Measurements from ENCODE around the gene MYO10. TPM values are rescaled to one million over a fixed set of nuclear protein-coding genes. Genes with fewer than 3 reads are reported as not detected.

MYO10 gene
- total and polyA plus RNA-seq, 2 of the 8 experiments (the other 6 are each of a cell fraction or from before 2014, with no cell fraction given), result 21.5 to 107 TPM

GRCh38 chr5:16673241-16674201 lies 262.6 kb downstream of the MYO10 start:
- no peak overlapping the region for H2BK12ac ChIP-seq (ENCODE audit: low read depth, low read length)
- ChIA-PET CTCF (ENCODE audit: partially characterized antibody) (interaction anchor here (0.6 to 6.5 kb wide), 7 partner anchors 11 to 411 kb away, joined by 3 to 51 read pairs (median 3); no protein-coding TSS in a partner anchor), POLR2A (ENCODE audit: partially characterized antibody) (interaction anchor here (1.4 kb wide), 1 partner anchor 18 kb away, joined by 4 read pairs; no protein-coding TSS in a partner anchor)
- no peak overlapping the region for H3K4me2 ChIP-seq (ENCODE audit: insufficient read depth in 1 of 2, low read depth in 2 of 2, low read length in 2 of 2)
- TF ChIP-seq GABPA (IDR thresholded peaks at IDR 0.05; ENCODE audit: borderline replicate concordance, insufficient read depth, low read length) (no peak), RFX5 (IDR thresholded peaks at IDR 0.05; ENCODE audit: borderline replicate concordance, low read depth, low read length) (no peak), TAF1 (IDR thresholded peaks at IDR 0.05; ENCODE audit: low read depth, low read length) (no peak)
- H3K27me3 ChIP-seq (replicated peaks in 1 of 4; ENCODE audit: control insufficient read depth in 3 of 4, extremely low read depth in 1 of 4, insufficient read depth in 3 of 4, low read length in 3 of 4), result no peaks in the 10 kb centered on the region
- H3K79me2 ChIP-seq (ENCODE audit: control insufficient read depth in 1 of 2, insufficient read depth in 2 of 2, low read length in 2 of 2), result no peaks in the 10 kb centered on the region; a peak in 1 of 4 replicates
- H3K4me1 ChIP-seq (replicated peaks in 1 of 4; ENCODE audit: control insufficient read depth in 3 of 4, insufficient read depth in 4 of 4, low read length in 3 of 4), result no peaks in the 10 kb centered on the region
- FAIRE-seq (no peak), DNase-seq (ENCODE audit: low read depth in 1 of 2, low spot score in 2 of 2) (no peak)
- H3K4me3 ChIP-seq (ENCODE audit: extremely low read depth in 1 of 4, insufficient read depth in 2 of 4, low read depth in 3 of 4, low read length in 4 of 4), result no peak overlapping the region
- peaks cover 3% of the 10 kb centered on the region in 2 experiments for H4K20me1 ChIP-seq (replicated peaks in 1 of 2; ENCODE audit: control insufficient read depth in 1 of 2, insufficient read depth in 2 of 2, low read length in 2 of 2)
- no peaks in the 10 kb centered on the region for H3K23me2 ChIP-seq (ENCODE audit: low read depth, low read length)
- no peak overlapping the region for H3K23ac ChIP-seq (ENCODE audit: insufficient read length)
- no peak overlapping the region for H4K91ac ChIP-seq (replicated peaks; ENCODE audit: insufficient read length, low read length)
- WGBS, 2 experiments (ENCODE audit: extremely low coverage in 1 of 2, insufficient coverage in 1 of 2, insufficient read length in 1 of 2, insufficient replicate concordance in 2 of 2, low coverage in 1 of 2, low lambda C conversion rate in 2 of 2, missing lambda C conversion rate in 1 of 2), result 93% methylated on average over 18 of the region's 18 CpGs; no CpG with 5 or more reads in 1 of the 2 experiments
- H3K9ac ChIP-seq (replicated peaks in 1 of 4; ENCODE audit: extremely low read depth in 1 of 4, low read depth in 3 of 4, low read length in 3 of 4), result no peak overlapping the region
- H3K27ac ChIP-seq (ENCODE audit: low read depth, low read length), result no peak overlapping the region
- H4K5ac ChIP-seq (ENCODE audit: insufficient read length, low read depth, low read length), result no peak overlapping the region
- no peaks in the 10 kb centered on the region for H3K79me1 ChIP-seq (ENCODE audit: low read depth, low read length)
- H3K14ac ChIP-seq (ENCODE audit: insufficient read length), result no peak overlapping the region
- H2BK20ac ChIP-seq (ENCODE audit: low read length), result no peak overlapping the region
- no peaks in the 10 kb centered on the region for H3K9me3 ChIP-seq (ENCODE audit: insufficient read depth in 2 of 2, low read depth in 1 of 2, low read length in 1 of 2)
- H2AK5ac ChIP-seq (ENCODE audit: low read depth, low read length), result no peak overlapping the region
- H2BK15ac ChIP-seq (ENCODE audit: low read length), result no peak overlapping the region
- no peak overlapping the region for H2BK5ac ChIP-seq (ENCODE audit: low read depth, low read length)
- H2AFZ ChIP-seq (ENCODE audit: low read length), result no peak overlapping the region
- peaks cover 58 to 93% (median 79%) of the 10 kb centered on the region in 4 experiments for H3K36me3 ChIP-seq (ENCODE audit: control insufficient read depth in 2 of 4, insufficient read depth in 4 of 4, low read length in 3 of 4)
- no peak overlapping the region for H3K4ac ChIP-seq (replicated peaks; ENCODE audit: insufficient read length, low read depth, low read length)
- H3K56ac ChIP-seq (replicated peaks; ENCODE audit: insufficient read length, low read depth, low read length), result no peak overlapping the region
- H3K18ac ChIP-seq (ENCODE audit: extremely low read depth, low read length), result no peak overlapping the region
- H2BK120ac ChIP-seq (replicated peaks; ENCODE audit: low read depth, low read length), result no peak overlapping the region
- H4K8ac ChIP-seq (ENCODE audit: extremely low read depth, insufficient read depth, low read length), result no peak overlapping the region
